Activated CD8-positive, alpha-beta T cell treated with anti-CD3 and anti-CD28 coated beads, Interleukin-2, amount 10 ng/mL, durations not matched to agents 7 days and 5 days (primary cell): Measurements from ENCODE around the gene ZNF143. TPM values are rescaled to one million over a fixed set of nuclear protein-coding genes. Genes with fewer than 3 reads are reported as not detected.

Source experiments
- ATAC-seq: fragments of 150-1000 bp; cut with Tn5 transposase; one replicate; pipeline ENCODE4 v1.10.0; 2021; ENCODE audit warnings: moderate library complexity
- CTCF ChIA-PET: fragments of 350-600 bp; sonication (Branson Sonifier 250); formaldehyde crosslinking; loops from one replicate; lab custom pipeline; 2021; ENCODE audit warnings: antibody characterized with exemption; lab: Charles Lee
- POLR2A ChIA-PET: fragments of 350-600 bp; sonication (Branson Sonifier 250); formaldehyde crosslinking; loops from one replicate; lab custom pipeline; 2021; ENCODE audit warnings: antibody characterized with exemption; lab: Charles Lee
- DNase-seq: peaks from one replicate; pipeline ENCODE4 v3.0.0-alpha.2; 2020
- H3K27ac Mint-ChIP-seq: one replicate; pipeline ENCODE4 v1.8.0; 2021; ENCODE audit warnings: mild to moderate bottlenecking, mixed read lengths
- H3K27me3 Mint-ChIP-seq: one replicate; pipeline ENCODE4 v1.8.0; 2021; ENCODE audit warnings: low read depth, mixed read lengths
- H3K36me3 Mint-ChIP-seq: one replicate; pipeline ENCODE4 v1.8.0; 2021; ENCODE audit warnings: low read depth, mixed read lengths
- H3K4me1 Mint-ChIP-seq: one replicate; pipeline ENCODE4 v1.8.0; 2021; ENCODE audit warnings: low read depth, mixed read lengths
- H3K4me3 Mint-ChIP-seq: one replicate; pipeline ENCODE4 v1.8.0; 2021; ENCODE audit warnings: mild to moderate bottlenecking, mixed read lengths
- H3K9me3 Mint-ChIP-seq: one replicate; pipeline ENCODE4 v1.8.0; 2022; ENCODE audit warnings: mixed read lengths; ENCODE audit not compliant: insufficient read depth
- total RNA-seq, 2 experiments: library from RNA; stranded (reverse); gene quantifications; one replicate each; pipeline ENCODE4 v1.2.3, GENCODE V29; 2021

ZNF143 gene
- total RNA-seq, 2 experiments from 2014 or later: 31.4 to 33.7 TPM

DNA sequence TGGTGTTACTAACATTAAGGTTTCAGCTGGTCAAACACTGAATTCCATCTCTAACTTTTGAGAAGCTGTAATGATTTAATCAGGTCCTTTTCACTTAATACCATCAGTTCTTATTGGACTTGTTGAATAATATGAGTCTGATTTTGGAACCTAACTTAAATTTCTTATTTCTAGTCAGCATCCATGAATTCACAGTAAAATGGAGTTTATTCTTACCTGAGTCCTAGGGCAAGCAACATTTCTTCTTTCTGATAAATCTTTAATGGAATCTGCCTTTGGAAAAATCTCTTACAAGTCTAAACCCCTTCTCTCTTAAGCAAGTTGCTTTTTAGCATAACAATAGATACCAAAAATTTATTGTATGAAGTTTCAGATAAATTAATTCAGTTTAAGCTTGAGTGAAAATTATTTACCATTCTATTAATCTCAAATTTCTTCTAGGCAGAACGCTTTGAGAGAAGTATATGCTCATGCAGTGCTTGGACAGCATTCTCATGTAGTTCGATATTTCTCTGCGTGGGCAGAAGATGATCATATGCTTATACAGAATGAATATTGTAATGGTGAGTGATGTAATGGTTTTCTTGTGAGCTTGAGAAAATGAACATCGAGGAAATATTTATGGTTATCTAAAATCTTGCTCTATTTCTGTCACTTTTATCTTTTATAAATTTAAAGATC lies 116.0 kb downstream of the ZNF143 start:
- POLR2A ChIA-PET: interaction anchor here (0.6 to 3.6 kb wide), 7 partner anchors 12 to 213 kb away, joined by 3 to 11 read pairs (median 3); partner anchors contain the start of gene ZNF143
- no peaks in the 10 kb centered on the region for H3K9me3 Mint-ChIP-seq
- H3K4me1 Mint-ChIP-seq: peaks cover 53% of the 10 kb centered on the region
- ATAC-seq (no peak), DNase-seq (no peak)
- H3K4me3 Mint-ChIP-seq: peak overlapping the region; percentile 98
- H3K27ac Mint-ChIP-seq: peak overlapping the region; percentile 18
- H3K27me3 Mint-ChIP-seq: no peaks in the 10 kb centered on the region
- CTCF ChIA-PET: interaction anchor here (1.2 to 5.4 kb wide), 7 partner anchors 14 to 181 kb away, joined by 3 to 47 read pairs (median 7); no protein-coding TSS in a partner anchor
- peaks cover 64% of the 10 kb centered on the region for H3K36me3 Mint-ChIP-seq

DNA sequence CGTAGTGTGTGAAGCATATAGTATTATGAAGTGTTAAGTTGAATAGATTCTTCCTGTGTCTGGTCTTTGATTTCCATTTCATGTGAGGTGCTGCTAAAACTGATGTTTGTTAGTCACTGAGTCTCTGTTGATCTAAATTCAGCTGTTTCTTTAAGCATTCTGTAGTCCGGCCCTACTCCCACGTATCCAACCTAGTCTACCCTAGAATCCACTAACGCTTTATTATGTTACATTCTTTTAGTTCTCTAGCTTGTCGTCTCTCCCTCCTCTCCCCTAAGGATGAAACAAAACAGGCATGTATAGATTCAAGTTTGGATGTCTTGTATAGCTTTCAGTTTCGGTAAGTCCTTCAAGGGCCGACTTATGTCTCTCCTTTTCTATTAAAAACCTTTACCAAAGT lies 116.7 kb downstream of the ZNF143 start:
- no peaks in the 10 kb centered on the region for H3K9me3 Mint-ChIP-seq
- H3K4me3 Mint-ChIP-seq: peak overlapping the region; percentile 98
- POLR2A ChIA-PET: interaction anchor here (0.6 to 3.6 kb wide), 6 partner anchors 12 to 213 kb away, joined by 3 to 11 read pairs (median 3); partner anchors contain the start of gene ZNF143
- CTCF ChIA-PET: interaction anchor here (1.0 to 5.4 kb wide), 6 partner anchors 9 to 171 kb away, joined by 3 to 47 read pairs (median 8); no protein-coding TSS in a partner anchor
- no peaks in the 10 kb centered on the region for H3K27me3 Mint-ChIP-seq
- no peak for DNase-seq
- H3K27ac Mint-ChIP-seq: peak overlapping the region; percentile 9
- H3K36me3 Mint-ChIP-seq: peaks cover 71% of the 10 kb centered on the region
- no peak for ATAC-seq
- peaks cover 49% of the 10 kb centered on the region for H3K4me1 Mint-ChIP-seq

Other genes starting within 250 kb of the ZNF143 start
- gene DENND5A, start 195.7 kb upstream of the ZNF143 start, total RNA-seq: 10 to 100 TPM; 78.5 to 81.1 TPM
- 10 to 100 TPM; 32.7 to 32.8 TPM for gene TMEM41B, start 146.4 kb upstream of the ZNF143 start, total RNA-seq
- gene IPO7, start 76.4 kb upstream of the ZNF143 start, total RNA-seq: 100 to 1,000 TPM; 110 to 111 TPM
- 10 to 100 TPM; 73.3 to 75.1 TPM for gene WEE1, start 112.7 kb downstream of the ZNF143 start, total RNA-seq
- 10 to 100 TPM; 11.5 to 13.3 TPM for gene SWAP70, start 203.1 kb downstream of the ZNF143 start, total RNA-seq